Uterus (tissue), 4 donors: ENCODE measurements around the gene IL16. TPM values are rescaled to one million over a fixed set of nuclear protein-coding genes. Genes with fewer than 3 reads are reported as not detected.

Experiments used
- DNase-seq, 2 donors: peaks; one replicate each; pipeline ENCODE4 v3.0.0-alpha.2; 2019 to 2020
- H3K27ac ChIP-seq, 2 donors: fragments of 200-600 bp; sonication (generic); 1 replicate in 1 of 2; 2 replicates in 1 of 2; pipeline ENCODE4 v1.5.1; 2016 to 2018
- H3K27me3 ChIP-seq, 2 donors: fragments of 200-600 bp; sonication (generic); one replicate each; pipeline ENCODE4 v1.5.1; 2018 to 2019; ENCODE audit warnings: control low read depth in 1 of 2
- H3K36me3 ChIP-seq, 2 donors: fragments of 200-600 bp; sonication (generic); one replicate each; pipeline ENCODE4 v1.5.1; 2019; ENCODE audit warnings: control low read depth in 1 of 2
- H3K4me1 ChIP-seq, 2 donors: fragments of 200-600 bp; sonication (generic); one replicate each; pipeline ENCODE4 v1.5.1; 2018 to 2019; ENCODE audit warnings: control low read depth in 1 of 2
- H3K4me3 ChIP-seq, 2 donors: fragments of 200-600 bp; sonication (generic); 1 replicate in 1 of 2; 2 replicates in 1 of 2; pipeline ENCODE4 v1.5.1; 2018 to 2019; ENCODE audit warnings: mild to moderate bottlenecking in 1 of 2
- H3K9me3 ChIP-seq, 2 donors: fragments of 200-600 bp; sonication (generic); one replicate each; pipeline ENCODE4 v1.5.1; 2019; ENCODE audit warnings: control low read depth in 1 of 2
- CTCF ChIP-seq, 4 experiments: fragments of 200-600 bp in 2 of 4; fragments of 450-650 bp in 2 of 4; sonication (generic) in 2 of 4; IDR thresholded peaks; one replicate each; pipeline ENCODE4 v1.5.1; 2016 to 2019; ENCODE audit warnings: antibody characterized with exemption in 4 of 4, mild to moderate bottlenecking in 2 of 4, moderate library complexity in 1 of 4
- POLR2A ChIP-seq, 2 donors: fragments of 450-650 bp; IDR thresholded peaks; one replicate each; pipeline ENCODE4 v1.6.1; 2016; ENCODE audit warnings: antibody characterized with exemption in 2 of 2, mild to moderate bottlenecking in 1 of 2, moderate library complexity in 1 of 2
- intact Hi-C: fragments of 100-400 bp; cut with DNase I; formaldehyde crosslinking; loops from one replicate; pipeline ENCODE4 v1.15.1; 2023; ENCODE audit warnings: low total_unique reads
- total RNA-seq, 4 donors: library from RNA; depleted of rRNA in 3 of 4; stranded (reverse); fragments of >200 nt in 3 of 4; gene quantifications; one replicate each; pipeline versions ENCODE4 v1.1.0 to v1.2.4, GENCODE V29; 2014 to 2023
- donor health status: DM: yes; HTN: yes; CAD: no.

IL16 gene
- total RNA-seq, 4 donors from 2014 or later: 16.6 to 69.2 (median 23.1) TPM

GRCh38 chr15:81254916-81255290 is 58.2 kb downstream of the IL16 start:
- intact Hi-C loops: no loop called here
- H3K4me3 ChIP-seq: no peak overlapping the region
- H3K9me3 ChIP-seq: no peaks in the 10 kb centered on the region
- no peak for DNase-seq
- H3K27ac ChIP-seq: no peak overlapping the region
- H3K27me3 ChIP-seq: no peaks in the 10 kb centered on the region
- no peaks in the 10 kb centered on the region for H3K36me3 ChIP-seq
- H3K4me1 ChIP-seq: no peaks in the 10 kb centered on the region
- TF ChIP-seq CTCF (IDR thresholded peaks at IDR 0.05) (no peak), POLR2A (IDR thresholded peaks at IDR 0.05) (no peak)

GRCh38 chr15:81255315-81255957 is 58.8 kb downstream of the IL16 start:
- intact Hi-C loops: no loop called here
- no peak for DNase-seq
- H3K9me3 ChIP-seq: no peaks in the 10 kb centered on the region
- H3K4me1 ChIP-seq: no peaks in the 10 kb centered on the region
- no peaks in the 10 kb centered on the region for H3K27me3 ChIP-seq
- no peak overlapping the region for H3K4me3 ChIP-seq
- H3K27ac ChIP-seq: no peak overlapping the region
- H3K36me3 ChIP-seq: no peaks in the 10 kb centered on the region
- TF ChIP-seq POLR2A (IDR thresholded peaks at IDR 0.05): no peak
- TF ChIP-seq CTCF (IDR thresholded peaks at IDR 0.05): no peak

- DNase-seq: no peak
- Histone ChIP-seq H3K27me3 (no peaks in the 10 kb centered on the region), H3K9me3 (no peaks in the 10 kb centered on the region), H3K27ac (no peak overlapping the region), H3K36me3 (no peaks in the 10 kb centered on the region), H3K4me3 (no peak overlapping the region), H3K4me1 (no peaks in the 10 kb centered on the region)
- intact Hi-C loops: no loop called here
- TF ChIP-seq CTCF (IDR thresholded peaks at IDR 0.05): no peak
- TF ChIP-seq POLR2A (IDR thresholded peaks at IDR 0.05): no peak
Measured at GRCh38 chr15:81255958-81256320, 59.3 kb downstream of the IL16 start.

GRCh38 chr15:81256916-81257315 is 60.2 kb downstream of the IL16 start:
- Histone ChIP-seq H3K9me3 (no peaks in the 10 kb centered on the region), H3K4me1 (no peaks in the 10 kb centered on the region), H3K4me3 (no peak overlapping the region), H3K27me3 (no peaks in the 10 kb centered on the region), H3K27ac (no peak overlapping the region), H3K36me3 (no peaks in the 10 kb centered on the region)
- no peak for TF ChIP-seq POLR2A (IDR thresholded peaks at IDR 0.05)
- TF ChIP-seq CTCF (IDR thresholded peaks at IDR 0.05): peak; percentile 37 to 76 (median 52)
- intact Hi-C loops: no loop called here
- DNase-seq: no peak

GRCh38 chr15:81257435-81257834 is 60.8 kb downstream of the IL16 start:
- Histone ChIP-seq H3K4me3 (no peak overlapping the region), H3K36me3 (no peaks in the 10 kb centered on the region), H3K27ac (no peak overlapping the region), H3K27me3 (no peaks in the 10 kb centered on the region), H3K4me1 (no peaks in the 10 kb centered on the region), H3K9me3 (no peaks in the 10 kb centered on the region)
- no peak for TF ChIP-seq POLR2A (IDR thresholded peaks at IDR 0.05)
- TF ChIP-seq CTCF (IDR thresholded peaks at IDR 0.05): no peak
- intact Hi-C loops: no loop called here
- no peak for DNase-seq
